Activated naive CD4-positive, alpha-beta T cell treated with anti-CD3 and anti-CD28 coated beads, Interleukin-2, amount 10 ng/mL, durations not matched to agents 7 days and 5 days (primary cell): ENCODE measurements around the gene TMEM203.

Experiments used
- CTCF ChIA-PET: fragments of 350-600 bp; sonication (Branson Sonifier 250); formaldehyde crosslinking; loops from one replicate; lab custom pipeline; 2021; ENCODE audit warnings: antibody characterized with exemption; lab: Charles Lee
- DNase-seq: peaks from one replicate; pipeline ENCODE4 v3.0.0-alpha.2; 2020
- H3K27ac Mint-ChIP-seq: one replicate; pipeline ENCODE4 v1.8.0; 2021; ENCODE audit warnings: mild to moderate bottlenecking, moderate library complexity, mixed read lengths
- H3K27me3 Mint-ChIP-seq: one replicate; pipeline ENCODE4 v1.8.0; 2021; ENCODE audit warnings: mild to moderate bottlenecking, mixed read lengths
- H3K36me3 Mint-ChIP-seq: one replicate; pipeline ENCODE4 v1.8.0; 2021; ENCODE audit warnings: mixed read lengths
- H3K4me1 Mint-ChIP-seq: one replicate; pipeline ENCODE4 v1.8.0; 2021; ENCODE audit warnings: mixed read lengths
- H3K4me3 Mint-ChIP-seq: one replicate; pipeline ENCODE4 v1.8.0; 2021; ENCODE audit warnings: mild to moderate bottlenecking, moderate library complexity, mixed read lengths
- H3K9me3 Mint-ChIP-seq: one replicate; pipeline ENCODE4 v1.8.0; 2021; ENCODE audit warnings: mixed read lengths

The TMEM203 gene

GRCh38 chr9:137222190-137223077 lies 17.0 kb upstream of the TMEM203 start, which contains the start of gene RNF208:
RNF208 (minus strand) TSS chr9:137222240; CDS start chr9:137221212, 1,028 bp downstream.
- H3K4me1 Mint-ChIP-seq, result peaks cover 22% of the 10 kb centered on the region
- peak; percentile 44 for DNase-seq
- peaks cover 1% of the 10 kb centered on the region for H3K27me3 Mint-ChIP-seq
- H3K27ac Mint-ChIP-seq, result peak within 1 kb of the TSS; percentile 84
- CTCF ChIA-PET, result interaction anchor here (0.9 to 6.1 kb wide), 6 partner anchors 14 to 187 kb away, joined by 3 to 45 read pairs (median 4); partner anchors contain the start of genes ANAPC2 and SSNA1
- no peaks in the 10 kb centered on the region for H3K36me3 Mint-ChIP-seq
- no peaks in the 10 kb centered on the region for H3K9me3 Mint-ChIP-seq
- H3K4me3 Mint-ChIP-seq, result peak within 1 kb of the TSS; percentile 81

DNA sequence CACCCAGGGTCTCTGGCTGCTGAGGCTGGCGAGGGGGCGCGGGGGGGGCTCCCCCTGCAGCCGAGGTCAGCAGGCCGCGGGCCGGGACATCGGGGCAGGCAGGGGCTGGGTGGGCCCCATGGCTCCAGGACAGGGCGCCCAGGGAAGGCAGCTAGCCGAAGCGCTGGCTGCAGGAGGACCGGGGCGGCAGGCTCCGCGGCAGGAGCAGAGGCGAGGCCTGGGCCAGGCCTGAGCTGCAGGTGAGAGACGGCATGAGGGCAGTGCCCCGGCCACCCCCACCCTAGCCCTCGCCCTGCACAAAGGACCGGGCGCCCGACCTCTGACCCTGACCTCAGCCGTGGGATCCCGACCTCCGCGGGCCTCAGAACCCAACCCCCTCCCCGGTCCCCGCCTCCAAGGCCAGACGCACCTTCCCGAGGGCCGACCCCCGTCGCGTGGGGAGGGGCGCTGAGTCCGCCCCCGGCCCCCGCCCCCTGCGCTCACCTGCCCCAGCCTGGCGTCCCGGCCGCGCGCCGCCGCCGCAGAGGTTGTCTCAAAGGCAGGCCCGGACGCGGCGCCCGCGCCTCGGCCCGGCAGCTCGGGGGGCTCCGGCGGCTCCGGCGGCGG lies 16.2 kb upstream of the TMEM203 start:
- no peaks in the 10 kb centered on the region for H3K27me3 Mint-ChIP-seq
- H3K36me3 Mint-ChIP-seq, result no peaks in the 10 kb centered on the region
- H3K4me1 Mint-ChIP-seq, result peaks cover 23% of the 10 kb centered on the region
- CTCF ChIA-PET, result interaction anchor here (1.3 to 2.4 kb wide), 2 partner anchors 33 to 126 kb away, joined by 4 to 7 read pairs; partner anchors contain the start of genes ANAPC2 and SSNA1
- DNase-seq, result peak; percentile 62
- no peaks in the 10 kb centered on the region for H3K9me3 Mint-ChIP-seq
- H3K4me3 Mint-ChIP-seq, result no peak overlapping the region
- H3K27ac Mint-ChIP-seq, result no peak overlapping the region

GRCh38 chr9:137221095-137221505 lies 15.7 kb upstream of the TMEM203 start:
- Mint-ChIP-seq H3K4me1 (peaks cover 19% of the 10 kb centered on the region), H3K27ac (no peak overlapping the region), H3K4me3 (peak overlapping the region; percentile 58), H3K9me3 (no peaks in the 10 kb centered on the region), H3K36me3 (no peaks in the 10 kb centered on the region), H3K27me3 (no peaks in the 10 kb centered on the region)
- no peak for DNase-seq
- CTCF ChIA-PET, result interaction anchor here (2.4 kb wide), 1 partner anchor 33 kb away, joined by 7 read pairs; the partner anchor contains the start of genes ANAPC2 and SSNA1

GRCh38 chr9:137220317-137221094 lies 15.1 kb upstream of the TMEM203 start:
- no peaks in the 10 kb centered on the region for H3K36me3 Mint-ChIP-seq
- peak overlapping the region; percentile 58 for H3K4me3 Mint-ChIP-seq
- no peak for DNase-seq
- peaks cover 19% of the 10 kb centered on the region for H3K4me1 Mint-ChIP-seq
- no peaks in the 10 kb centered on the region for H3K27me3 Mint-ChIP-seq
- CTCF ChIA-PET, result interaction anchor here (1.5 kb wide), 1 partner anchor 16 kb away, joined by 3 read pairs; no protein-coding TSS in a partner anchor
- H3K27ac Mint-ChIP-seq, result no peak overlapping the region
- H3K9me3 Mint-ChIP-seq, result no peaks in the 10 kb centered on the region

GRCh38 chr9:137219757-137220316 lies 14.4 kb upstream of the TMEM203 start:
- DNase-seq, result no peak
- H3K4me1 Mint-ChIP-seq, result peaks cover 14% of the 10 kb centered on the region
- H3K27me3 Mint-ChIP-seq, result no peaks in the 10 kb centered on the region
- H3K27ac Mint-ChIP-seq, result no peak overlapping the region
- no peaks in the 10 kb centered on the region for H3K36me3 Mint-ChIP-seq
- H3K4me3 Mint-ChIP-seq, result peak overlapping the region; percentile 21
- H3K9me3 Mint-ChIP-seq, result no peaks in the 10 kb centered on the region
- CTCF ChIA-PET, result interaction anchor here (1.5 kb wide), 1 partner anchor 17 kb away, joined by 3 read pairs; no protein-coding TSS in a partner anchor

- no peak for DNase-seq
- H3K4me1 Mint-ChIP-seq, result peaks cover 7% of the 10 kb centered on the region
- H3K9me3 Mint-ChIP-seq, result no peaks in the 10 kb centered on the region
- CTCF ChIA-PET, result no interaction called here
- H3K27me3 Mint-ChIP-seq, result no peaks in the 10 kb centered on the region
- H3K27ac Mint-ChIP-seq, result no peak overlapping the region
- no peaks in the 10 kb centered on the region for H3K36me3 Mint-ChIP-seq
- H3K4me3 Mint-ChIP-seq, result no peak overlapping the region
These were observed 13.4 kb upstream of the TMEM203 start for GRCh38 chr9:137218754-137219271.

DNA sequence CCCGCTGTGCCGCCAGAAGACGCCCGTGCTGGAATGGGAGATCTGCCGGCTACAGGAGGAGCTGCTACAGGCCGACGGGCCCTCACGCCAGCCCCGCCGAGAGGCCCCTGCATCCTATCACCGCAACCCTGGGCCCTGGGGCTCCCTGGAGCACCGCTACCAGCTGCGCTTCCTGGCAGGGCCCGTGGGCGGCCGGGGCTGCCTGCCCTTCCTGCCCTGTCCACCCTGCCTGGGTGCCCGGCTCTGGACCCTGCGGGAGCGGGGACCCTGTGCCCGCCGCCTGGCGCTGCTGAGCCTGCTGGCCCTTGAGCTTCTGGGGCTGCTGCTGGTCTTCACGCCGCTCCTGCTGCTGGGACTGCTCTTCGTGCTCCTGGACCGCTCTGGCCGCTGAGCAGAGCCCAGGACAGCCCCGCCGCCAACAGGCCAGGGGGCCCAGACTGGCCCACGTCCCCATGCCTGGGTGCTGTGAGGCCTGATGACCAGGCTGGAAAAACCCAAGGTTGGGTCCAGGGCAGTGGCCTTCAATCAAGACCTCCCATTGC lies 12.8 kb upstream of the TMEM203 start:
- H3K9me3 Mint-ChIP-seq, result no peaks in the 10 kb centered on the region
- H3K27me3 Mint-ChIP-seq, result no peaks in the 10 kb centered on the region
- CTCF ChIA-PET, result no interaction called here
- no peak overlapping the region for H3K4me3 Mint-ChIP-seq
- H3K36me3 Mint-ChIP-seq, result no peaks in the 10 kb centered on the region
- no peak for DNase-seq
- peaks cover 7% of the 10 kb centered on the region for H3K4me1 Mint-ChIP-seq
- H3K27ac Mint-ChIP-seq, result no peak overlapping the region

DNA sequence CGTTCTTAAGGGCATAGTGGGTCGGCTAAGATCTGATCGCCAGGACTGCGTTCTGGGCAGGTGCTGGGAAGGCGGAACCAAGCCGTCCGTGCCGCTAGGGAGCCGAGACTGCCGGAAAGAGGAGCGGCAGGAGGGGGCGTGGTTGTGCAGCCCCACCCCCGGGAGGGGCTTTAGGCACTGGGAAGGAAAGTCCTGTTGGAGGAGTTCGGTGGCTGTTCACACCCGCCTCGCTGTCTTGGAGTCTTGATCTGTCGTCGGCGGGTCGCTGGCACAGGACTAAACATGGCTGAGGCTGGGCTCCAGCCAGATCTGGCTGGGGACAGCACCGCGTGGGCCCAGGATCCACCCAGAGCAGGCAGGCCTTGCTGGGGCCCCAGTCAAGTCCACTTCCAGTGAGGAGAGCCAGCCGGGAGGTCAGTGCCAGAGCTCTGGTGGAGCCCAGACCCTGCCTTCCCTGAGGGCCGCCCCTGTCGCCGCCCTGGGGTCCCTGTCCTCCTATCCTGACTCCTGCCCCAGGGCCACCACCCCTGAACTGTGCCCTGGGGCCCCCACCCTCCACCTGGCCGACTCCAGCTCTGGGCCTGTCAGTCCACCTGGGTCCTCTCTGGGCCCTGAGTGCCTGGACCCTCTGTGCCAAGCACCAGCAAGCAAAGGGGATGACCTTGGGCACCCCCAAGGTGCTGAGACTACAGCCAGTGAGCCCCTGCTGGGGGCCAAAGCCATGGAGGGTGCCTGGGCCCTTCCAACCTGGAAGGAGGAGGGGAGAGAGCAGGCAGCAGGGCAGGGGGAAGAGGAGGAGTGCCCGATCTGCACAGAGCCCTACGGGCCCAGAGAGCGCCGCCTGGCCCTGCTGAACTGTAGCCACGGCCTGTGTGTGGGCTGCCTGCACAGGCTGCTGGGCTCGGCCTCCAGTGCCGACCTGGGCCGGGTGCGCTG lies 12.1 kb upstream of the TMEM203 start:
- Mint-ChIP-seq H3K4me1 (peaks cover 2% of the 10 kb centered on the region), H3K4me3 (no peak overlapping the region), H3K36me3 (peaks cover 3% of the 10 kb centered on the region), H3K27me3 (no peaks in the 10 kb centered on the region), H3K27ac (no peak overlapping the region), H3K9me3 (no peaks in the 10 kb centered on the region)
- CTCF ChIA-PET, result interaction anchor here (0.6 to 1.2 kb wide), 3 partner anchors 19 to 203 kb away, joined by 3 to 5 read pairs (median 4); no protein-coding TSS in a partner anchor
- DNase-seq, result no peak

DNA sequence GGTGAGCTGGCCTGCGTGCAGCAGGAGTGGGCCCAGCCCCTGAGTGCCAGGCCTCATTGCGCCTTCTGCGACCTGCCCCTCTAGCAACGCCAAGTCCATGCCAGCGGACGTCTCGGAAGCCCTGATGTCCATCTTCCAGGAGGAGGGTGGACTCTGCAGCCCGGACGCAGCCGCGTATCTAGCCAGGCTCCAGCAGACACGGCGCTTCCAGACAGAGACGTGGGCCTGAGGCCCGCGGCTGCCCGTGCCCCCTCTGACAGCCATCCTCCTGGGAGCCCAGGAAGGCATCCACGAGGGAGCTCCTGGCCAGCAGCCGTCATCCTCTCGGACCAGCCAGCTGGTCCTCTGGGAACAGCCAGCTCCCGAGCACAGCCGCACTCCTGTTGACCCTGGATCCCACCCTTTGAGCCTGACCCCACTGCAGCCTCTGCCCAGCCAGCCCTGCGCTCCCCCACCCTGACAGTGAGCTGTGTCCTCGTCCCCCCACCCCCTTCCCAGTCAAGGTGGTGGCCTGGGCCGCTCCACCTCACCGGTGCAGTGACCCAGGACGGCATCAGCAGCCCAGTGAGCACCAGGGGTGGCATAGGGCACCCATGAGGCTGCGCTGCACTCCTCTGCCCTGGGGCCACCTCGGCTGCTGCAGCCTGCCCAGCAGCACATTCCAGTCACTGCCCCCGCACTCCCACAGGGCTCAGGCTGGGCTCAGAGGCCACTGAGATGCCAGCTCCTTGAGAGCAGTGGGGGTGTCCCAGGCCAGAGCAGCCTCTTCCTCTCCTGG lies 10.9 kb upstream of the TMEM203 start:
- no peak for DNase-seq
- peaks cover 2% of the 10 kb centered on the region for H3K4me1 Mint-ChIP-seq
- CTCF ChIA-PET, result interaction anchor here (0.9 to 1.2 kb wide), 4 partner anchors 20 to 148 kb away, joined by 3 to 5 read pairs (median 3); no protein-coding TSS in a partner anchor
- no peaks in the 10 kb centered on the region for H3K27me3 Mint-ChIP-seq
- no peak overlapping the region for H3K4me3 Mint-ChIP-seq
- peaks cover 3% of the 10 kb centered on the region for H3K36me3 Mint-ChIP-seq
- no peaks in the 10 kb centered on the region for H3K9me3 Mint-ChIP-seq
- H3K27ac Mint-ChIP-seq, result no peak overlapping the region

DNA sequence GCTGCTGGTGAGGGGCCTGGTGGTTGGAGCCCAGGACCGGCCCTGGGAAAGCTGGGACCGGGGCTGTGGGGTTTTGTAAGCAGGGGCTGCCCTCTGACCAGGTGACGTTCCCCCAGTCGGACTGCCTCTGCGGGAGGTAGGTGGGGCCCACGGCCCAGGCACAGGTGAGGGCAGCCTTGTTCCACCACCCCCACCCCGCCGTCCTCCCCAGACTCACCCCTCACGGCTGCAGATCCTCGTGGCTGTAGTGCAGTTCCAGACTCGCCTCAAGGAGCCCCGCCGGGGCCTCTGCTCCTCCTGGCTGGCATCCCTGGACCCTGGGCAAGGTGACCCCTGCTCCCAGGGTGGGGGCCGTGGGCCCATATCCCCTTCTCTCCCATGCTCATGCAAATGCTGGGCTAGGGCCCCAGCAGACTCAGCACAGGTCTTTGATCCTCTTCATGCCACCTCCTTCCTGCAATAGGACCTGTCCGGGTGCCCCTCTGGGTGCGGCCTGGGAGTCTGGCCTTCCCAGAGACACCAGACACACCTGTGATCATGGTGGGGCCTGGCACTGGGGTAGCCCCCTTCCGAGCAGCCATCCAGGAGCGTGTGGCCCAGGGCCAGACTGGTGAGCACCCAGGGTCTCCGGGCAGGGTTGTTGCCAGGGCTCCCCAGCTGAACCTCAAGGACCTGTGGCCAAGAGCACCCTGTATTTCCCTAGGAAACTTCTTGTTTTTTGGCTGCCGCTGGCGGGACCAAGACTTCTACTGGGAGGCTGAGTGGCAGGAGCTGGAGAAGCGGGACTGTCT lies 9.9 kb upstream of the TMEM203 start:
- H3K36me3 Mint-ChIP-seq, result peaks cover 3% of the 10 kb centered on the region
- CTCF ChIA-PET, result interaction anchor here (0.9 to 1.0 kb wide), 2 partner anchors 26 to 147 kb away, joined by 3 read pairs; no protein-coding TSS in a partner anchor
- no peak overlapping the region for H3K4me3 Mint-ChIP-seq
- DNase-seq, result no peak
- H3K9me3 Mint-ChIP-seq, result no peaks in the 10 kb centered on the region
- no peaks in the 10 kb centered on the region for H3K27me3 Mint-ChIP-seq
- H3K4me1 Mint-ChIP-seq, result peaks cover 2% of the 10 kb centered on the region
- H3K27ac Mint-ChIP-seq, result no peak overlapping the region

DNA sequence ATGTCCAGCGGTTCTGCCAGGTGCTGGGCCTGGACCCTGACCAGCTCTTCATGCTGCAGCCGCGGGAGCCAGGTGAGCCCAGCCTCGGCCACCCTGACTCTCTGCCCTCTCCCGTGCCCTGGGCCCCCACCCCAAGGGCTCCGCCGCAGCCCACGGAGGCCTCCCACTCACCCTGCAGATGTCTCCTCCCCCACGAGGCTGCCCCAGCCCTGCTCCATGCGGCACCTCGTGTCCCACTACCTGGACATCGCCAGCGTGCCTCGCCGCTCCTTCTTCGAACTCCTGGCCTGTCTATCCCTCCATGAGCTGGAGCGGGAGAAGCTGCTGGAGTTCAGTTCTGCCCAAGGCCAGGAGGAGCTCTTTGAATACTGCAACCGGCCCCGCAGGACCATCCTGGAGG lies 9.2 kb upstream of the TMEM203 start:
- CTCF ChIA-PET, result interaction anchor here (1.0 kb wide), 1 partner anchor 26 kb away, joined by 3 read pairs; the partner anchor contains the start of genes ANAPC2 and SSNA1
- no peak for DNase-seq
- Mint-ChIP-seq H3K36me3 (peaks cover 5% of the 10 kb centered on the region), H3K4me3 (no peak overlapping the region), H3K27ac (no peak overlapping the region), H3K4me1 (peaks cover 2% of the 10 kb centered on the region), H3K27me3 (no peaks in the 10 kb centered on the region), H3K9me3 (no peaks in the 10 kb centered on the region)
